A549 (cell line): Measurements from ENCODE around the gene PRH1.

Source experiments
- NR3C1 ChIP-seq: fragments of >200 bp; sonication (Bioruptor Twin); formaldehyde crosslinking; IDR thresholded peaks from 3 replicates; pipeline ENCODE4 v1.6.1; 2017
- PHF8 ChIP-seq: fragments of 200-600 bp; sonication (generic); IDR thresholded peaks from 2 replicates; pipeline ENCODE4 v1.6.1; 2016; ENCODE audit warnings: low read depth, mild to moderate bottlenecking, antibody characterized with exemption, moderate library complexity, borderline replicate concordance

GRCh38 chr12:10926269-10926668, 42.2 kb upstream of the PRH1 start:
- TF ChIP-seq PHF8, result no peak
- no peak for TF ChIP-seq NR3C1
